ENCODE data around the gene FOXL1.

DNA sequence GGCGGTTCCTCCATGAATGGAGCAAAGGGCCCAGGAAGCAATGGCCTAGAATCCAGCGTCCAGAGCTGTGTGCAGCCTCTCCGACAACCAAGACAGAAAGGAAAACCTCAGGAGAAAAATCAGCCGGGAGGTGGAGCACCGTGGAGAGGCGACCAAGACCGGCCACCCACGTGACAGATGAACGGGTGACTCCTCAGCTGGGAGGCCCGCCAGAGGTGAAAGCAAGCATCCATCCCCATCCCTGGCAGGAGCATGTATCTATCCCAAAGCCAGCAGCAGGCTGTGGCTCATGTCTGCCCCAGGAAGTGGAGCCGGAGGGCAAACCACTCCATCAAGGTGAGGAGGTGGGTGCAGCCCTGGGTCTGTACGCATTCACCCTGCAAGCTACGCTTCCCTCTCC is 52.1 kb downstream of the FOXL1 start:
- no peak for TF ChIP-seq SPI1 (IDR thresholded peaks at IDR 0.05; ENCODE audit: borderline replicate concordance, low read depth)
- TF ChIP-seq POLR2AphosphoS5 (IDR thresholded peaks at IDR 0.05; ENCODE audit: low read depth) = no peak
